ENCODE results near the gene SNAPC4. TPM values are rescaled to one million over a fixed set of nuclear protein-coding genes. Genes with fewer than 3 reads are reported as not detected.
A peak's percentile ranks its signal among the peaks of the same experiment; 100 is the strongest.

Gene SNAPC4, protein sequence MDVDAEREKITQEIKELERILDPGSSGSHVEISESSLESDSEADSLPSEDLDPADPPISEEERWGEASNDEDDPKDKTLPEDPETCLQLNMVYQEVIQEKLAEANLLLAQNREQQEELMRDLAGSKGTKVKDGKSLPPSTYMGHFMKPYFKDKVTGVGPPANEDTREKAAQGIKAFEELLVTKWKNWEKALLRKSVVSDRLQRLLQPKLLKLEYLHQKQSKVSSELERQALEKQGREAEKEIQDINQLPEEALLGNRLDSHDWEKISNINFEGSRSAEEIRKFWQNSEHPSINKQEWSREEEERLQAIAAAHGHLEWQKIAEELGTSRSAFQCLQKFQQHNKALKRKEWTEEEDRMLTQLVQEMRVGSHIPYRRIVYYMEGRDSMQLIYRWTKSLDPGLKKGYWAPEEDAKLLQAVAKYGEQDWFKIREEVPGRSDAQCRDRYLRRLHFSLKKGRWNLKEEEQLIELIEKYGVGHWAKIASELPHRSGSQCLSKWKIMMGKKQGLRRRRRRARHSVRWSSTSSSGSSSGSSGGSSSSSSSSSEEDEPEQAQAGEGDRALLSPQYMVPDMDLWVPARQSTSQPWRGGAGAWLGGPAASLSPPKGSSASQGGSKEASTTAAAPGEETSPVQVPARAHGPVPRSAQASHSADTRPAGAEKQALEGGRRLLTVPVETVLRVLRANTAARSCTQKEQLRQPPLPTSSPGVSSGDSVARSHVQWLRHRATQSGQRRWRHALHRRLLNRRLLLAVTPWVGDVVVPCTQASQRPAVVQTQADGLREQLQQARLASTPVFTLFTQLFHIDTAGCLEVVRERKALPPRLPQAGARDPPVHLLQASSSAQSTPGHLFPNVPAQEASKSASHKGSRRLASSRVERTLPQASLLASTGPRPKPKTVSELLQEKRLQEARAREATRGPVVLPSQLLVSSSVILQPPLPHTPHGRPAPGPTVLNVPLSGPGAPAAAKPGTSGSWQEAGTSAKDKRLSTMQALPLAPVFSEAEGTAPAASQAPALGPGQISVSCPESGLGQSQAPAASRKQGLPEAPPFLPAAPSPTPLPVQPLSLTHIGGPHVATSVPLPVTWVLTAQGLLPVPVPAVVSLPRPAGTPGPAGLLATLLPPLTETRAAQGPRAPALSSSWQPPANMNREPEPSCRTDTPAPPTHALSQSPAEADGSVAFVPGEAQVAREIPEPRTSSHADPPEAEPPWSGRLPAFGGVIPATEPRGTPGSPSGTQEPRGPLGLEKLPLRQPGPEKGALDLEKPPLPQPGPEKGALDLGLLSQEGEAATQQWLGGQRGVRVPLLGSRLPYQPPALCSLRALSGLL (N-terminal part only)
- 1 to 10 TPM; 9.6 to 9.9 TPM for total RNA-seq

DNA sequence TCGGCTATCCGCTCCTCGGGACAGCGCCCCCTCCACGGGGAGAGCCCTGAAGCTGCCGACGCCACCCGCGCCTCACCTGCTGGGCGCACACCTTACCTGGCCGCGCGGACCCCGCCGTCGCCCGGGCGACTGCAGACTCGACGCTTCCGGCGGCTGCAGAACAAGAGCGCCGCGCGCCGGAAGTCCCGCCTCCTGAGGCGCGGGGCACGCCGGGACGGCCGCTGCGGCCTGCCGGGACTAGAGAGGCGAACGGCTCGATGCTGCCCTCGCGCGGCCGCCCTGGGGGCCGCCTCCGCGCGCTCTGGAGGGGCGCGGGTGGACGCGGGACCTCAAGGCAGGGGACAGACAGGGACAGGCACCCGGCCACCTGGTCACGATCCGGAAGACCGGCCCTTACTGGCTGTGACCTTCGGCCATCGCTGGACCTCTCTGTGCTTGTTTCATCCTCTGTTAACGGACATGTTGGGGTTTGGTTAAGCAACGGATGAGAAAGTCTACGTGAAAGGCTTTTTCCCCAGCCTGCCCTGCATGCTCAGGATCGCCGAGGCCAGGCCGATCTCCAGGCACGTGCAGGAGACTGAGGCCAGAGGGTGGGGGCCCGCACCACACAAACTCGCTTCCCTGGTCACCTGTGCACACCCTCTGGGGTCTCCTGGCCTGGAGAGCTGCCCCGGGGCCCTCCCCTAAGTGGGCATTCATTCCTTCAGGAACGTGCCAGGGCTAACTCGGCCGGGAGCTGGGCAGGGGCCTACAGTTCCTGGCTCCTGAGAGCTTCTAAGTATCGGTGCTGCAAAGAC is at the start of gene SNAPC4:
TSS of gene SNAPC4 (minus strand) at position 133 of the 797 bp plus-strand sequence. CDS start 1,742 bp downstream, outside the sequence.
- H3K27me3 Mint-ChIP-seq = no peaks in the 10 kb centered on the region
- peak within 1 kb of the TSS; percentile 68 for H3K27ac Mint-ChIP-seq
- H3K36me3 Mint-ChIP-seq = peaks cover 20% of the 10 kb centered on the region
- H3K4me1 Mint-ChIP-seq = peaks cover 45% of the 10 kb centered on the region
- peak; percentile 59 for ATAC-seq (ENCODE audit: low read depth)
- peak; percentile 95 for DNase-seq
- no peaks in the 10 kb centered on the region for H3K9me3 Mint-ChIP-seq
- POLR2A ChIA-PET = interaction anchor here (0.8 to 1.1 kb wide), 4 partner anchors 9 to 37 kb away, joined by 3 to 5 read pairs (median 3); partner anchors contain the start of gene DNLZ
- H3K4me3 Mint-ChIP-seq = peak within 1 kb of the TSS; percentile 84

DNA sequence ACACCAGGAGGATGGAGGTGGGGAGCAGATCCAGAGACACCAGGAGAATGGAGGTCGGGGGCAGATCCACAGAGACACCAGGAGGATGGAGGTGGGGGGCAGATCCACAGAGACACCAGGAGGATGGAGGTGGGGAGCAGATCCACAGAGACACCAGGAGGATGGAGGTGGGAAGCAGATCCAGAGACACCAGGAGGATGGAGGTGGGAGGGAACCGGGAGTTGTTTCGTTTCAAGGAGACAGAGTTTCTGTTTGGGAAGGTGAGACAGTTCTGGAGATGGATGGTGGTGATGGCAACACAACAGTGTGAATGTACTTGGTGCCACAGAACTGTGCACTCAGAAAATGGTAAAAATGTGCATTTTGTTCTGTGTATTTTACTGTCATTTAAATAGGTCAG is 48.7 kb upstream of the SNAPC4 start:
- no peak overlapping the region for H3K4me3 Mint-ChIP-seq
- H3K27me3 Mint-ChIP-seq = no peaks in the 10 kb centered on the region
- no peak overlapping the region for H3K27ac Mint-ChIP-seq
- no peak for ATAC-seq (ENCODE audit: low read depth)
- H3K4me1 Mint-ChIP-seq = no peaks in the 10 kb centered on the region
- POLR2A ChIA-PET = no interaction called here
- DNase-seq = no peak
- H3K36me3 Mint-ChIP-seq = peaks cover 23% of the 10 kb centered on the region
- H3K9me3 Mint-ChIP-seq = no peaks in the 10 kb centered on the region

DNA sequence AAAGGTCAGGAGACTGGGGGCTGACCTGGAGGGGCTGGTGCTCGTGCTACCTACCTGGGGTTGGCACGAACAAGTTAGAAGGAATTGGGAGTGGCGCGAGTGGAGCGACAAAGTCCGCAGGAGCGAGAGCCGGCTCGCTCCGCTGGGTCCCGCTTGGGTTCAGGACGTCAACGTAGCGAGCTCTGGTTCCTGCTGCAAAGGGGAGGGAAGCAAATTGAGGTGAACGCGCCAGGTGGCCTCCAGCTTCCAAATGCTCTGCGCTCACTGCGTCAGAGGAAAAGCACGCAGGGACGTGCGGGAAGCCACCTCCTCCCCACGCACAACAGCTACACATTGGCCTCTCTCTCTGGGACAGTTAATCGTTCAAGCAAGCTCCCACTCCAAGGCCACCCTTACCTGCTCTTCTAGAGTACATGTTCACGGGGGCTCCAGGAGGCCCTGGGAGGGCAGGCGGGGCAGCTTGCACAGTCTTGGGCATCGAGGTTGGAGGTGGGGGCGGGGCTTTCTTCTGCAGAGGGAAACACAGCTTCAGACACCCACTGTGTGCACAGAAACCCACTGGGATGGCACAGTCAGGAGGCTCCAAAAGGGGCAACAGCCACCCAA is 47.3 kb upstream of the SNAPC4 start:
- no peaks in the 10 kb centered on the region for H3K4me1 Mint-ChIP-seq
- no peaks in the 10 kb centered on the region for H3K27me3 Mint-ChIP-seq
- POLR2A ChIA-PET = interaction anchor here (0.5 kb wide), 1 partner anchor 259 kb away, joined by 5 read pairs; no protein-coding TSS in a partner anchor
- ATAC-seq (ENCODE audit: low read depth) (no peak), DNase-seq (no peak)
- H3K36me3 Mint-ChIP-seq = peaks cover 19% of the 10 kb centered on the region
- H3K9me3 Mint-ChIP-seq = no peaks in the 10 kb centered on the region
- no peak overlapping the region for H3K27ac Mint-ChIP-seq
- H3K4me3 Mint-ChIP-seq = no peak overlapping the region

DNA sequence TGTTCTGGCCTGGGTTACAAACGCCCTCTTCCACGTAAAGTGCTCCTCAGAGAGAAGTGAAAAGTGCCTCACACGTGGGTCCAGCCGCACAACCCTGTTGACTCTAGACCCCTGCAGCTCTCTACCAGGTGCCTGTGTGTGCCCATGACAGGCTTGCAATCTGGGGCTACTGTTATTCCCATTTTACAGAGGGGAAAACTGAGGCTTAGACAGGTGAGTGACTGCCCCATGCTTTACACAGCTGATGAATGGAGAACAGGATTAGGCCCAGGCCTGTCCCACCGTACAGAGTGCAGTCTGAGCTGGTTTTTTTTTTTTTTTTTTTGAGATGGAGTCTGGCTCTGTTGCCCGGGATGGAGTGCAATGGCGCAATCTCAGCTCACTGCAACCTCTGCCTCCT is 45.8 kb upstream of the SNAPC4 start:
- H3K36me3 Mint-ChIP-seq = peaks cover 16% of the 10 kb centered on the region
- no peaks in the 10 kb centered on the region for H3K4me1 Mint-ChIP-seq
- H3K9me3 Mint-ChIP-seq = no peaks in the 10 kb centered on the region
- no peak for ATAC-seq (ENCODE audit: low read depth)
- no peak overlapping the region for H3K4me3 Mint-ChIP-seq
- H3K27me3 Mint-ChIP-seq = no peaks in the 10 kb centered on the region
- DNase-seq = no peak
- no peak overlapping the region for H3K27ac Mint-ChIP-seq
- POLR2A ChIA-PET = interaction anchor here (0.7 to 1.2 kb wide), 3 partner anchors 10 to 83 kb away, joined by 3 to 4 read pairs (median 4); partner anchors contain the start of gene DNLZ

DNA sequence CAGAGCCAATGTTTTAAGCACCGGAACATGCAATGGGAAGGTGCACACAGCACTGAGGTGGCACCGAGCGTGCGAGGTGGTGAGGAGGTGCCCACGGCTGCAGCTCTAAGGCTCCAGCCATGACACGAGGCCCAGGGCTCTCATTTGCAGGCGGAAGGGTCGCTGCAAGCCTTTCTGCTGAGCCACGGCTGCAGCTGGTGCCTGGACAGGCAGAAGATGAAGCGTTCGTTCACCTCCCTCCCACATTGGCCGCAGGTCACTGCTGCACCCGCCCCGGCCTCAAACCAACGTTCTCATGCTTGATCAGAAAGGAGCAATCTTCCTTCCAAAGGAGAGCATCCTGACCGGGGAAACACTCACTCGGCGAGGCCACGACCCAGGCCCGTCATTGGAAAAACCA is 44.1 kb upstream of the SNAPC4 start:
- ATAC-seq (ENCODE audit: low read depth) = no peak
- no peaks in the 10 kb centered on the region for H3K27me3 Mint-ChIP-seq
- peaks cover 11% of the 10 kb centered on the region for H3K36me3 Mint-ChIP-seq

DNA sequence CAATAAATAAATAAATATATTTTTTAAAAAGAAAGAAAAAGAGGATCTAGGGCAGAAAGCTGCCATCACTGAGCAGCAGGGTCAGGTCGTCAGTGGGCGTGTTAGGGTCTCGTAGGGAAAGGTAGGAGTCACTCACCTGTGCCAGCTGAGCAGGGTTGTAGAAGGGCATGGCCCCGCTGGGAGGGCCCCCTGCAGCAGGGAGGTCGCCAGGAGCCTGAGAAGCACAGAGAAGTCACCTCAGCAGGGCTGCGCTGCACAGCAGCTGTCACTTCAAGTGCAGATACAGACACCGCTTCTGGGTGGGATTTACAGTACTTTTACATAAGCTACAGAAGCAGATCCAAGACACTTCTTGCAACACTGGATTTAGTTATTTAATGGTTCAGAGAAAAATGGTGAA is 43.7 kb upstream of the SNAPC4 start:
- Mint-ChIP-seq H3K9me3 (no peaks in the 10 kb centered on the region), H3K27ac (no peak overlapping the region), H3K4me1 (no peaks in the 10 kb centered on the region), H3K27me3 (no peaks in the 10 kb centered on the region), H3K4me3 (no peak overlapping the region), H3K36me3 (peaks cover 11% of the 10 kb centered on the region)
- DNase-seq (no peak), ATAC-seq (ENCODE audit: low read depth) (no peak)
- POLR2A ChIA-PET = interaction anchor here (0.5 kb wide), 1 partner anchor 108 kb away, joined by 4 read pairs; no protein-coding TSS in a partner anchor

More for the DNA sequence above, 44.1 kb upstream of the SNAPC4 start:
- no peak overlapping the region for H3K27ac Mint-ChIP-seq
- no peak overlapping the region for H3K4me3 Mint-ChIP-seq
- POLR2A ChIA-PET = interaction anchor here (0.5 to 0.7 kb wide), 2 partner anchors 108 to 128 kb away, joined by 3 to 4 read pairs; no protein-coding TSS in a partner anchor
- H3K4me1 Mint-ChIP-seq = no peaks in the 10 kb centered on the region
- DNase-seq = no peak
- no peaks in the 10 kb centered on the region for H3K9me3 Mint-ChIP-seq

DNA sequence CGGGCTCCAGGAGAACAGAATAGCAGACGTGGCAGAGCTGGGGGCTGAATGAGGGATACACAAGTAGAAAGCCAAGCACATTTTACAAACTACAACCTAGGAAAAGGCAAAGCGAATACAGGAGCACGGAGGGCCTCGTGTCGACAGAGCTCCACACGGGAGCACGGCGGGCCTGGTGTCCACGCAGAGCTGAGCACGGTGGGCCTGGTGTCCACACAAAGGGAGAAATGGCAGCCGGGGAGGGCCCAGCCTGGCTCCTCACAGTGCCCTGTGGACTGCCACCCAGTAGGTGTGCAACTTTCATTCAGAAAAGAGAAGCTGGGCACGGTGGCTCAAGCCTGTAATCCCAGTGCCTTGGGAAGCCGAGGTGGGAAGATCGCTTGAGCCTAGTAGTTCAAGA is 43.1 kb upstream of the SNAPC4 start:
- peaks cover 10% of the 10 kb centered on the region for H3K36me3 Mint-ChIP-seq
- H3K4me1 Mint-ChIP-seq = peaks cover 3% of the 10 kb centered on the region
- no peaks in the 10 kb centered on the region for H3K9me3 Mint-ChIP-seq
- no peaks in the 10 kb centered on the region for H3K27me3 Mint-ChIP-seq
- POLR2A ChIA-PET = no interaction called here
- no peak for ATAC-seq (ENCODE audit: low read depth)
- H3K27ac Mint-ChIP-seq = no peak overlapping the region
- no peak for DNase-seq
- no peak overlapping the region for H3K4me3 Mint-ChIP-seq

DNA sequence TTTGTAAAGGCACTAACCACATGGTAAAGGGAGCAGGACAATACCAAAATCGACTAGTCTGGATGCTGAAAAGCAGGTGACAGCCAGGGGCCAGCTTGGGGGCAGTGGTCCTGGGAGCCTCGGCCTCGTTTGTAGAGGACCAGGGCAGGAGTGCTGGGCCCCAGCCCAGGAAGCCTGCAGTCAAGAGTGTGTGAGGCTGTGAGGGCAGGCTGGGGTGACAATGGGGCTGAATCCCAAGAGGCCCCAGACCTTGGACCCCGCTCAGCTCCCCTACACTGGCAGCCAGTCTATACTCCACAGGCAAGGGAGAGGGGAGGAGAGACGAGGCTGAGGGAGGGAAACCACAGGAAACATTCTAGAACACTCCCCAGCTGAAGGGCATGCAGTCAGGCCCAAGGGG is 42.3 kb upstream of the SNAPC4 start:
- H3K27me3 Mint-ChIP-seq = no peaks in the 10 kb centered on the region
- no peak for ATAC-seq (ENCODE audit: low read depth)
- H3K4me1 Mint-ChIP-seq = peaks cover 10% of the 10 kb centered on the region
- POLR2A ChIA-PET = no interaction called here
- H3K4me3 Mint-ChIP-seq = no peak overlapping the region
- no peak for DNase-seq
- peaks cover 10% of the 10 kb centered on the region for H3K36me3 Mint-ChIP-seq
- no peak overlapping the region for H3K27ac Mint-ChIP-seq
- no peaks in the 10 kb centered on the region for H3K9me3 Mint-ChIP-seq

DNA sequence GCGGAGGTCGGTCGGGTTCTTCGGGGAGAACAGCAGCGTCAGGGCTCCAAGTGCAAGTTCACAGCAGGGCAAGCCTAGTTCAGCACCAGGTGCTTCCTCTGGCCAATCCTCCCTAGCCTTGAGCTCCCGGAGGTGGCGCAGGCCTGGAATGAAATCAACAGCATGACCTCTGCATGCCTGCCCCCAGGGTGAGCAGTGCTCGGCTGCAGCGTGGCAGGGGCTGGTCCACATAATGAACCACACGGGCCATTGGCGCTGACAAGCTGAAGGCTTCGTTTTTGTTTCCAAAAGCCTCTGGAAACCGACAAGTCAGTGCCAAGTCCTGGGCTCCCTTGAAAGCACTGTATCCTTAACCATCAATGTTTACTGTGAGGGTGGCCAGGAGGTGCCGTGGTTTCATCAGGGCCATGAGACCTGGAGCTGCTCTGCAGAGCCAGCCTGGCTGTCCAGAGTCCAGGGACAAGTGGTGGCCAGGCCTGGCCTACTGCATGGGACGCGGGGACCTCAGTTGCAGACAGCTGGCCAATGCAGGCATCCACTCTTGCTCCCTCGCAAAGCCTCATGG is 41.8 kb upstream of the SNAPC4 start:
- ATAC-seq (ENCODE audit: low read depth) = no peak
- no peak for DNase-seq
- no peak overlapping the region for H3K27ac Mint-ChIP-seq
- H3K27me3 Mint-ChIP-seq = no peaks in the 10 kb centered on the region
- POLR2A ChIA-PET = no interaction called here
- no peaks in the 10 kb centered on the region for H3K9me3 Mint-ChIP-seq
- peaks cover 8% of the 10 kb centered on the region for H3K36me3 Mint-ChIP-seq
- H3K4me1 Mint-ChIP-seq = peaks cover 15% of the 10 kb centered on the region
- H3K4me3 Mint-ChIP-seq = no peak overlapping the region

DNA sequence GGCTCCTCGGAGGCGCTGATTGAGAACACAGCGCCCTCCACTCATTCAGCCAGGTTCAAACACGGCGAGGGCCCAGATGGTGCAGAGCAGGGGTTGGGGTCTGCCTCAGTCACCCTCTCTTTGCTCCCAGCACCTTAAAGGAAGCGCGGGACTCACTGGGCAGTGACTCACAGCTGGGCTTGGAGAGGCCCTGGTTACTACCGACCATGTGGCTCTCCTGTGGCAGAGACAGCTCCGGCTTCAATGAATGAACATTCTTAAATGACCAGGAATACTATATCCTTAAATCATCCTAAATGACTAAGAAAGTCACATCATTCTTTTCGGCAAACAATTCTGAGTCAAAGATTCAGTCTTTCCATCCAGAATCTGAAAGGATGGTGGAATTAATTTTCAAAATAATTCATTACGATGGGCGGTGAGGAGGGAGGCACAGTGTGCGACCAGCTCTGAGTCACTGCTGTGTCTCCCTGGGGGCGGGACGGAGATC is 41.3 kb upstream of the SNAPC4 start:
- Mint-ChIP-seq H3K36me3 (peaks cover 4% of the 10 kb centered on the region), H3K9me3 (no peaks in the 10 kb centered on the region), H3K27me3 (no peaks in the 10 kb centered on the region), H3K4me3 (no peak overlapping the region), H3K27ac (no peak overlapping the region), H3K4me1 (peaks cover 18% of the 10 kb centered on the region)
- ATAC-seq (ENCODE audit: low read depth) = no peak
- POLR2A ChIA-PET = no interaction called here
- no peak for DNase-seq

DNA sequence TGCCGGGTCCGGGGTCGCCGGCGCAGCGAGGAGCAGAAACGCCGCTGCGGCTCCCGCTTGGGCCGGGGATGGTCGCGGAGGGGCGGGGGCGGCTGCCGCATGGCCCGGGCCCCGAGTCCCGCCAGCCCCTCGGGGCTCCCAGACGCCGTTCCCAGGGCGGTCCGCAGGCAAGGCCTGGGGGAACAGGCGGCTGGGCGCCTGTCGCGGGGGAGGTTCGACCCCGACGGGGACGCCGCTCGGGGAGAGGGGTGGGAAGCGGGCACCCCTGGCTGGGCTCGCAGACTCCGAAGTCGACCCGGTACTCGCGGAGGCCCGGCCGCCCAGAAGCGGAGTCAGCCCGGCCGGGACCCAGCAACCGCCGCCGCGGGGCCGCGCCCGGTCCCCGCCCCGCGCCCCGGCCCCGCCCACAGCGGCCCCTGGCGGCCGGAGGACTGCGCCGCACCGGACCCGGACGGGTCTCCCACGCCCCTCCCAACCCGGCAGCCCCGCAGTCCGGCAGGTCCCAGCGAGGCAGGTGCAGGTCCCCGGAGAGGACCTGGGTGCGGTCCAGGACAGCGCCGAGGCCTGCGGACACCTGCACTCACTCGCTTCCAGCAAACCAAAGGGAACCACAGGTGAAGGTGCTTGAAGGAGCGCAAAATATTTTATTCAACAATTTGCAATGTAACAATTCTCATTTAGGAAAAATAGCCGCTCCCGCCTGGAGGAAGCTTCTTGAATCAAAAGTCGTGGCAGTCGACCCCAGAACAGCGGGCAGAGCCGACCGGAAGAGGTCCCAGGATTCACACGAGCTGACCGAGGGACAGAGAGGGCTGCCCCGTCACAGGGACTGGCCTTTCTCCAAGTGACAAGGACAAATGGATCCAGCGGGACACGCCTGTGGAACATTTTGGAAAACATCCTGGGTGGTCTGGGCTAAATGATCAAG is 39.8 kb upstream of the SNAPC4 start, which contains the start of gene INPP5E:
TSS of gene INPP5E (minus strand) at position 365 of the 928 bp plus-strand sequence. CDS start 426 bp downstream, outside the sequence.
- Mint-ChIP-seq H3K9me3 (no peaks in the 10 kb centered on the region), H3K4me3 (peak within 1 kb of the TSS; percentile 83), H3K36me3 (peaks cover 4% of the 10 kb centered on the region), H3K4me1 (peaks cover 21% of the 10 kb centered on the region), H3K27ac (no peak within 1 kb of the TSS), H3K27me3 (no peaks in the 10 kb centered on the region)
- DNase-seq (peak; percentile 98), ATAC-seq (ENCODE audit: low read depth) (peak; percentile 79)
- POLR2A ChIA-PET = interaction anchor here (0.6 to 1.4 kb wide), 4 partner anchors 10 to 30 kb away, joined by 3 to 5 read pairs (median 4); no protein-coding TSS in a partner anchor
